ENCODE measurements around the gene TCN1.

DNA sequence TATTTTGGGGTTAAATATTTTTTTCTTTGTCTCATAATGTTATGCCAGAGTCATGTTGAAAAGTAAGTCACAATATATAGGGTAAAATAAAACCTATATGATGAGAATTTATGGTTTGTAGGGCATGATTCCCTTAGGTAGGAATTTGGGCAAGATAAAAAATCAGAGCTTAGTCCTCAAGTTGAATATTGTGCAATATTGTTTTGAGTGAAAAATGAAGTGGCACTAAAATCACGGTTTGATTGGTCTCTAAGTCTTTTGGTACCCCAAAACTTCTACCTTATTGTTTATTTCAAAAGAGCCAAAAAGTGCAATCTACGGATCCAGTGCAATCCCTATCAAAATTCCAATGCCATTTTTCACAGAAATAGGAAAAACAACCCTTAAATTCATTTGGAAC is 54.1 kb downstream of the TCN1 start:
- TF ChIP-seq, protein P1, sequence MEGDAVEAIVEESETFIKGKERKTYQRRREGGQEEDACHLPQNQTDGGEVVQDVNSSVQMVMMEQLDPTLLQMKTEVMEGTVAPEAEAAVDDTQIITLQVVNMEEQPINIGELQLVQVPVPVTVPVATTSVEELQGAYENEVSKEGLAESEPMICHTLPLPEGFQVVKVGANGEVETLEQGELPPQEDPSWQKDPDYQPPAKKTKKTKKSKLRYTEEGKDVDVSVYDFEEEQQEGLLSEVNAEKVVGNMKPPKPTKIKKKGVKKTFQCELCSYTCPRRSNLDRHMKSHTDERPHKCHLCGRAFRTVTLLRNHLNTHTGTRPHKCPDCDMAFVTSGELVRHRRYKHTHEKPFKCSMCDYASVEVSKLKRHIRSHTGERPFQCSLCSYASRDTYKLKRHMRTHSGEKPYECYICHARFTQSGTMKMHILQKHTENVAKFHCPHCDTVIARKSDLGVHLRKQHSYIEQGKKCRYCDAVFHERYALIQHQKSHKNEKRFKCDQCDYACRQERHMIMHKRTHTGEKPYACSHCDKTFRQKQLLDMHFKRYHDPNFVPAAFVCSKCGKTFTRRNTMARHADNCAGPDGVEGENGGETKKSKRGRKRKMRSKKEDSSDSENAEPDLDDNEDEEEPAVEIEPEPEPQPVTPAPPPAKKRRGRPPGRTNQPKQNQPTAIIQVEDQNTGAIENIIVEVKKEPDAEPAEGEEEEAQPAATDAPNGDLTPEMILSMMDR (IDR thresholded peaks at IDR 0.05), result no peak
- TF ChIP-seq ZFX (IDR thresholded peaks at IDR 0.05; ENCODE audit: borderline replicate concordance), result no peak

Measured in 22Rv1 (cell line).